GM21825 (cell line): ENCODE measurements around the gene XIRP2.

ENCODE experiments used
- ATAC-seq: cut with Tn5 transposase; IDR thresholded peaks from one replicate; pipeline ENCODE4 v1.9.1; 2021; ENCODE audit warnings: mild to moderate bottlenecking, moderate library complexity; ENCODE audit not compliant: unreplicated experiment

Gene XIRP2

DNA sequence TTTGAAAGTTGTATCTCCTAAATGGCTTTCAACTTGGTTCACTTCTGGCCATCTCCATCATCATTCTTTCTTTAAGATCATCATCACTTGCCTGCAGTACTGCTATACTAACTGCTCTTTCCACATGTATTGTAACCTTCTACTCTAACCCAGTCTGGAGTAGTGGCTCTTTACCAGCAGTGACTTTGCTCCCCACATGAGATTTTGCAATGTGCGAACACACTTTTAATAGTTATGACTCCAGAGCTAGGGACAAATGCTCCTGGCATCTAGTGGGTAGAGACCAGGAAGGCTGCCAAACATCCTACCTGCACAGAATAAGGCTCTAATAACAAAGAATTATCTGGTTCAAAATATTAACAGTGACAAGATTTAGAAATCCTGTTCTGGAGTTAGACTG, 243.8 kb downstream of the XIRP2 start:
- no peak for ATAC-seq

DNA sequence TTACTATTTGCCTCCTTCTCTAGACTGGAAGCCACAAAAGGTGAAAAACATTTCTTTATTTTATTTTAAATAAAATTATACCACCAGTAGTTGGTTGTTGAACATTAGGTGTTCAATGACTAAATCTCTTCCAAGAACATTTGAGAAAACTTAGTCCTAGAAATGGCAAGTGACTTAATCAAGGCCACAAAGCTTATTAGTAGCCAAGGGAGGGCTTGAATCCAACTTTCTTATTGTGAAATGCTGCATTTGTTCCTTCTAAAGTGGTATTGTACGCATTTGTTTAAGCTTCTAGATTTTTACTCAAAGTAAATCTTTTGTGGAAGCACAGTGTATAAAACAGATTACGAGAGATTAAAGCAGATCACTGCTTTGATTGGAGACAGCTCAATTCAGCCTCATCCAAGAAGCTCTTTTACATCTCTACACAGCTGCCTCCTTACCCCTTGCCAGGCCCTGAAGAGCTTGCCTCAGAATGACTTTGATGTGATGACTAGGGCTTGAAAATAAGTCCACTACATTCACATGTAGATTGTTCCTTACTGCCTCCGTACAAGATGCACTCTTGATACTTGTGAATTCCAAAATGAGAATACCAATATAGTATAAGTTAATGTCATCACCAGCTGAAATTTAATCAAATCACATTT, 244.8 kb downstream of the XIRP2 start:
- no peak for ATAC-seq

DNA sequence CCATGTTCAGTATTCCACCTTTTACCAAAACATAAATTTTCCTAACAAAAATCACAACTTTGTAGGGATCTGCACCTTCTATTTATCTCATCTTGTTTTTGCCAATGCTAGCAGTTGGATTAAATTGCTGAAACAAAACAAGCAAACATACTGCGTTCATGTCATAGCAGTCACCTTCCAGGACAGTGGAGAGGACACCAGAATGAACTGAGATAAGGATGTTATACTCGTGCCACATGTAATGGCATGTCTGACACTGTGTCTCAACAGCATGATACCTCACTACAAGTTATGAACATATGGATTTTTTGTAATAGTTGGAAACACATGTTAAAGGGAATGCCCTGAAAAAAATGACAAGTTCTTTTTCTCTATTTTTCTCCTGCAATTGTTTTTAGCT, 245.3 kb downstream of the XIRP2 start:
- ATAC-seq = no peak

DNA sequence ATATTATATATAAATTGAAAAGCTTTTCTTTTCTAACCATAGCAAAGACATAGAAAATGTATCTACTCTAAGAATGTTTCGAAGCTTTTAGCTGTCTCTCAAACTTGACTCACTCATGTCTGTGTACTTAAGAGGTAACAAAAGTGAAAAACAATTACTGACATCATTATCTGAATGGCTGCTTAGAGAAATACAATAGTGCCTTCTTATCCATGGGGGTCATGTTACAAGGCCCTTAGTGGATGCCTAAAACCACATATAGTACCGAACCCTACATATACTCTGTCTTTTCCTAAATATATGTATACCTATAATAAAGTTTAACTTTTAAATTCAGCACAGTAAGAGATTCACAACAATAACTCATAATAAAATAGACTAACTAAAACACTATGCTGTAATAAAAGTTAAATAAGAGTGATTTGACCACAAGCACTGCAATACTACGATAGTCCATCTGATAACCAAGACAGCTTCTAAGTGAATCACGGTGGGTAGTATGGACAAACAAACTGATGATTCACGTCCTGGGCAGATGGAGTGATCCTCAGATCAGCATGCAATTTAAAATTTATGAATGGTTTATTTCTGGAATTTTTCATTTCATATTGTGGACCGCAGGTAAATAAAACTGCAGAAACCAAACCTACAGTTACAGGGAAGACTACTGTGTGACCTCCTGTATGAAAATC, 246.2 kb downstream of the XIRP2 start:
- ATAC-seq = no peak

DNA sequence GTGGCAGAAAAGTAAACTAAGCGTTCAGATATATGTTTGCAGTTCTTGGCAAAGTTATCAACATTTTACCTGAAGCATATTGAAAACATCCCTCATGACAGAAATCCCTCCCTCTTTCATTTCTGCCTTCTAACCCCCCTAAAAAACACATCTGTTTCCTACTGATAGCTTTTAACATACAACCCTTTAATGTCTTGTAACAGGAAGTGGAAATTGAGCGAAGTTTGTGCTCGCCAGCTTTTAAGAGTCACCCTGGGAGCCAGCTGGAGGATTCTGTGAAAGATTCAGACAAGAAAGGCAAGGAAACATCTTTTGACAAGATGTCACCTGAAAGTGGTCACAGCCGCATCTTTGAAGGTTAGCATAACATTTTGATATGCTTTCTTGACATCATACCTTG, 247.4 kb downstream of the XIRP2 start:
- no peak for ATAC-seq

DNA sequence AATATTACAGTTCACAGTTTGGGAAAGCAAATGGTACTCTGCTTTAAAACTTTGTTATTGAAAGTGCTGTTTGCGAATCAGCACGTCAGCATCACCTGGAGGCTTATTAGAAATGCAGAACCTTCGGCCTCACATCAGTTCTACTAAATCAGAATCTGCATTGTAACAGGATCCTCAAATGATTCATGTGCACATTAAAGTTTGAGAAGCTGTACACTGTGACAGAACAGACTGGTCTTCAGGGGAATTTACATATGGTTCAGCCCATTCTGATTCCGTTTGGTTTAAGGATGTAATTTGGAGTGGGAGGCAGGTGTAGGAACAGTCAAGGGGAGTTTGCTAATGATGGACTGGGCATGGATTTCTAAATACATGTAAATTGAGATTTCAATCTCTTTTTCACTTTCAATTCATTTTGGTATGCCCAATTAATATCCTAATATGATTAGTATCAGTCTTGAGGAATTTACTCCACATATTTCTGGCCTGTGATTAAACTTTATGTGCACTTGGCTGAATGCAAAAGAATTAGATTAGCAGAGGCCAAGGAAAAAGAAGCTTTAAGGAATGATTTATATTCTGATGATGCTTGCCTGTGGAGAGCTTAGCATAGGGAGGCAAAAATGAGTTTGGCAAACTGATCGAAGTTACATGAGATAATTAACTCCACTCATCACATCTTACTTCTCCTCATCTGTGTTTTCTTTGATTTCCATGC, 248.8 kb downstream of the XIRP2 start:
- ATAC-seq = no peak

DNA sequence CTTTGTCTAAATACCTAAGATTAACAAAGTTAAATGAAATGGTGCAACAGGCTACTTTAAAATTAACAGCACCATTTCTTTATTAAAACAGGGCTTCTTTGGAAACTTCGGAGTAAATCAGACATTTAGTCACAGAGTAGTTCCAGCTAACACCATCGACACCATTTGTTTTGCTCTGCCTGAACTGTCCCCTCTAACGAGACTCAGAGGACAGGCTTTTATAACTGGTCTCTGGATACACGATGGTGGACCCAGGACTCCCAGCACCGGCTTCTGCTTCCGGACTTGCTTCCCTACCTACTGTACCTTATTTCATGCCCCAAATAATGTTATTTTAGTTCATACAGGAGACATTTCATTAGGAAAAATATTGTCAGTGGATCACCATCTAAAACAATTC, 252.1 kb downstream of the XIRP2 start:
- ATAC-seq = no peak

DNA sequence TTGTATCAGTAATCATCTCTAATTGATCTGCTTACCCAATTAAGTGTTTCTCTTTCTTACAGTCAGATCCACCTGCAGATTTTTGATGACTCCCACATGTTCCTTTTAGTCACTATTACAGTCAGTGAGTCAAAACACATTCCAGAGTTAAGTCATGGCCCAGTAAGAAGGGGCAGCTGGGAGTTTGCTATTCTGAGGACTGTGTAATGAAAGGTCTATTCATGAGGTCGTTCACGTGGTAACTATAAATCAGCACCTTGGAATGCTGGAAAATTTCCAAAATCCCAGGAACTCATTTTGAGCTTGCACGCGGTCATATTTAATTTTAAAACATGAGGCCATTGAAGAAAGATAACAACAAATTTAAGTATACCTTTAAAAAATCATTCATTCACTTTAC, 252.5 kb downstream of the XIRP2 start:
- ATAC-seq = no peak

DNA sequence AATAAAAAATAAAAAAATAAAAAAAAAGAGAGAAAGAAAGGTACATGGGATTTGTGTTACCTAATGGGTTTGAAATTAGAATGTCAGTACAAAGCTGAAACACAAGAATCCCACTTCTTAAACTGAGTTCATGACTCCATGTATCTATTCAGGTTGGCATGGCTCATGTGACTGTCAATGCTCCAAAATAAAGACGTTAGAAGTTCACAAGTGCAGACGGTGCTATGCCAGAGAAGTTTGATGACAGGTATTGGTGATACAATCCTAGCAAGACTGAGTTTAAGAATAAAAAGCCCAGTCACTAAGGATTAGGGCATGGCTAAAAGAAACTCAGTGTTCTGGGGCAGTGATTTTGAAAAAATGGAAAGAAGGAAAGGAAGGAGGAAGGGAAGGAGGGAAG, 254.3 kb downstream of the XIRP2 start:
- ATAC-seq = no peak

DNA sequence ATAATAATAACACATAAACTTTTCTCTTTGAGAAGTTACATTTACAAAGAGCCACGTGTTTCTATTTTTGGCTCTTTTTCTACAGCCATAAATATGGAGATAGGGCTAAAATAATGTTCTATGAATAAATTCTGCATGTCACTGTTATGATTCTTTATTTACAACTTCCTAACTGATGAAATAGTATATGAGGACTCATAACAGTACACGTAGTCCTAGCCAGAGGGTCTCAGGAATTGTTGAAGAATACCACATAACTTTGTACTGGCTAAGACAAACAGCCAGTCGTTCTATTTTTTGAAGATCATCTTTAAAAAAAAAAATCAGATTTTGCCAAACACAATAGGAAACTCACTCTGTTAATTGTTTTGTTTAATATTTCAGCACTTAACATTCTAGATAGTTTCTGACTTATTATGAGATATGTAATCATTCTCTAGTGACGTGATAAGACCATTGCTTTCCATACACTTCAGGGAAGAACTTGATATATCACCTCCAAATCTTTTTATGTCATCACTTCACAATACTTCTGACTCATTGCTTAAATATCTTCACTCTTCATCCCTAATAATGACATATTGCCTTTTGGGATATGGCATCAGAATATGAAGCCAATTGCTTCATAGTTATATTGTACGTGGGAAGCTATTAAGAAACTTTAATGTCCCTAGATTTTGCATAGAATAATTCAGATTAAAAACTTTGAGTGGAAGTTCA, 256.1 kb downstream of the XIRP2 start:
- ATAC-seq = no peak

DNA sequence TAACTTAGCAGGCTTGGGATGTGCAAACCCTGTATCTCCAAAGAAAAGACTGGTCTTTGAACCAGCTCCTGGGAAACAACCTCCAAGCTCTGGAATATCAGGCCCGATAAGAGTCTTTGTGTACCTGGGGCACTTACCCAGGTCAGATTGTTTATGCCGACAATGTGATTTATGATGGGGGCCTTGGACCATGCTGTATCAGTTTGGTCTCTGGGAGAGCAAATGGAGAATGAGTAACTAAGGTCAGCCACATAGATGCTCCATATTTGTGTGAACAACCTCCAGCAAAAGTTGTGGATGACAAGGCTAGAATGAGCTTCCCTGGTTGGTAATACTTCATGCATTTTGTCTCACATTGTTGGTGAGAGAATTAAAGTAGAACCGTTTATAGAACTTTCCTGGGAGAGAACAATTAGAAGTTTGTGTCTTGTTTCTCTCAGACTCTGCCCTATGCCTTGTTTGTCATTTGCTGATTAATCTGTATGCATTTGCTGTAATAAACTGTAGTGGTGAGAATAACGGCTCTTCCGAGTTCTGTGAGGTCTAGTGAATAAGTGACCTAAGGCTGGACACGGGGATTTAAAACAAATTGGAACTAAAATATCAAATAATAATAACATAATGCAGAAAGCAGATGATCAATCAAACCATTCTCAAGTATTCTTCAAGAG, 259.1 kb downstream of the XIRP2 start:
- ATAC-seq = no peak

DNA sequence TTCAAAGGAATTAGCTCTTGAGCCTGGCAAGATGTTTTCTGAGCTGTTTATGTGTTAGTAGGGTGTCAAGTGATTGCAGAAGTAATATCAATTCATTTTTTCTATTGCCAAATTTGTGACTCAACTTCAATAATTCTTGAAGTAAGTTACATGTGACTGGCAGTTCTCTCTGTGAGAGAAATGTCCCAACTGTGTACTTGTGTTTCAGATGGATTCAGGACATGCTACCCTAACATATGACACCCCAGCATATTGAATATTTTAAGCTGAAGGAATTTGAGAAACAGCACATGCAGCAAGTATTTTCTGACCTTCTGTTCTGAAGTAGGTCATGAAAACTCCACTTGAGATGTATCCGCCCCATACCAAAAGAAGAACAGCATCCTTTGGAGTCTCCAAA, 263.6 kb downstream of the XIRP2 start:
- no peak for ATAC-seq

DNA sequence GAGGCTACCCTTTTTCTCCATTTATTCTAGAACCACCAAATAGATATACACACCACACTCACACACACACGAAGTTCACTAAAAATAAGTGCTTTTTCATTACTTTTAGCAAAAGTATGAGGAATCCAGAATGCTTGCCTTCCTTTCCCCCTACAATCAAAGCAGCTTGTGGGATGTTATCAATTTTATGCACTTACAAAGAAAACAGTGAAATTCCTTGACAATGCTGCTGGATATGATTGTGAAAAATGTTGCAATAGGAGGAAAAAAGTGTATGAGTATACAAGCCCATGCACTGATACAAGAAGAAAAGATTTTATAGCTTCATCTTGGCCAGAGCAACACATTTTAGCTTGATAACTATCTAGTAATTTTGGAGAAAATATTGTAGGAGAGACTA, 269.2 kb downstream of the XIRP2 start:
- no peak for ATAC-seq

DNA sequence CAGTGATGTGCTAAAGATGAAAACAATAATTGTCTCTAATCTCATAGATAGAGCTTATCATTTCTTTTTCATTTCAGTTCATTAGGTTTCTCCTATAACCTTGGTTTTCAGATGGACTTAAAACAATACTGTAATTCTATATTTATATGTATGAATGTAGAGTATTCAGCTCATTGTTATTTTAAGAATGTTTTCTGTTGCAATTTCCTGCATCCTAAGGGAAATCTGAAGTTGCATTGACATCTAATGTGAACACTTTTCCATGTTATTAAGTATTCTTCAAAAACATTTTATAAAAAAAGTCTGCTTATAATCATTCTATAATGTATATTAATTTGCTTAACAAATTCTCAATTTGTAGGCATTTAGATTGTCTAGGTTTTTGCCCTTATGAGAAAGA, 288.9 kb downstream of the XIRP2 start:
- no peak for ATAC-seq

DNA sequence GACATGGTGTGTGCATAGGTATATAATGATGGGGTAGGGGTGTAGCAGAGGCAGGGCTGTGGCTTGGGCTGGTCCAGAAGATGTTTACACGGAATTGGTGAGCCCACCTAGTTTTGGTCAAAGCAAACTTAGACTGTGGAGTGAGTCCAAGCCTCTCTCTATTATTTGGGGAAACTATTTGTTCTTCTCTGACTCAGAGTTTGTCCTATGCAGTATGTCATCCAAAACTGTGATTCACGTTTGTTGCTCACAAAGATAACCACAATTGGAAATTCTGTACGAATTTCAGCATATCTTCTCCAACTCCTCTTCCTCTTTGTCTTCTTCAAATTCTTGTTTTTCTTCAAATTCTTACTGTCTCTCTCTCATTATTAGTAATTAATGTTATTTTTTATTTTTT, 292.9 kb downstream of the XIRP2 start:
- no peak for ATAC-seq

DNA sequence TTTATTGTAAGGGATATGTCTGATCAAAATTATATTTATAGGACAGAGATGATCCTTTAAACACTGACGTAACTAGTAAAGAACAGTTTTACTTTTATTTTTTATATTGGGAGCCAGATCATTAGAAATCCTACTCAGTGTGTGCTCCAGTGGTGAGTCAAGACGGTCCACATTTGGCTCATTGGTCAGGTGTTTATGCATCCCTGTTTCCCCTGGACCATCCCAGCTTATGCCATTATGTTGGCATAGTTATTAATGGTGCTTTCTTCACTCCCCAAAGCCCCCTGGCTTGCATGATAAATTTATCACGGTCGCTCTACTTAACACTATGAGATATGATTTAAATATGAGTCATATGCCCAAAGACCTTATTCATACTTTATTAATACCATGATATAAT, 293.4 kb downstream of the XIRP2 start:
- ATAC-seq = no peak

DNA sequence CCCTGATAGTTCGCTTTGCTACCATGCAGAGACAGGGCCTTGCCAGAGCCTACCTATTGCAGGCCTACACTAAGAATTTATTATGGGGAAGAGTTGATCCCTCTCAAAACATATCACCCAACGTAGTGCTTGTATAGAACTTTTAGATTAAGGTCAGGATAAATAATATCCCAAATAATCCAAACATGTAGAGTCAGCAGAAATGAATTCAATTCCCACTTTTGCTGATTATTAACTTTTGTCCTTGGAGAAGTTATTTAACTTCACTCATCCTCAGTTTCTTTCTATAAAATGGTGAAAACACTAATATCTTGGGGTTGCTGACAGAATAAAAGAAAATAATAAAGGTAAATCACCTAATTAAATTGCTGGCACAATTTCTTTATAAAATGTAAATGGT, 294.1 kb downstream of the XIRP2 start:
- ATAC-seq = no peak

DNA sequence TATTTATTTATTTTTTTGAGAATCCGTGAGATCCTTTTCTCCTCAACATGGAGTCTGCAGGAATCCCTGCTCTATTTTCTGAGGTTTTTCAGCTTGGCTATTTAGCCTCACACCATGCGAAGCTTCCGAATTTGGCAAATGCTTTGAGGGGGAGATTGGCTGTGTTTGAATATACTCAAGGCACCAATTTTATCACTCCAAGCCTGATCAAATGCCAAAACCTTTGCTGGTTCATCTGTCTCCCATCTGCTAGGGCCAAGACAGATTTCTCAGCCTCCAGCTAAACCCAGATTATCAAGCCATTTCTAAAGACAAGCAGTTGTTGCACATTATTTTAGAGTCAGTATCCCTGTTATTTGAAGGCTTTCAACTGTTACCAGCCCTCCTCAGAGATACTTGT, 295.7 kb downstream of the XIRP2 start:
- no peak for ATAC-seq

DNA sequence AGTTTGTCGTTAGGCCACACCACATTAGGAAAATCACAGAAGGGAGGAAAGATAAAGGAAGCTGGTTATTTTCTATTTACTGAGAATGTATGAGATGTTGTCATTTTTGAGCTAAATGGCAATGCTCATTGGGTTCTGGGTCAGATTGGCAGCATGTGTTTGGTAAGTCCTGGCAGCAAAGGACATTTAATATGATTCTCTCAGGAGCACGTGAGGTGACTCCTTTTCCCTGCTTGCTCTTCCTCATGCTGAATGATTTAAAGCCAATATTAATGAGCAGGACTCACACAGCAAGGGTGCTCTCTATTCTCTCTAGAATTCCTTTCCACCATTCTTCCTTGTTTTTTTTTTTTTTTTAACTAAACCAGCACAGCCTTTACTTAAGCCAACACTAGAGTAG, 298.2 kb downstream of the XIRP2 start:
- no peak for ATAC-seq

DNA sequence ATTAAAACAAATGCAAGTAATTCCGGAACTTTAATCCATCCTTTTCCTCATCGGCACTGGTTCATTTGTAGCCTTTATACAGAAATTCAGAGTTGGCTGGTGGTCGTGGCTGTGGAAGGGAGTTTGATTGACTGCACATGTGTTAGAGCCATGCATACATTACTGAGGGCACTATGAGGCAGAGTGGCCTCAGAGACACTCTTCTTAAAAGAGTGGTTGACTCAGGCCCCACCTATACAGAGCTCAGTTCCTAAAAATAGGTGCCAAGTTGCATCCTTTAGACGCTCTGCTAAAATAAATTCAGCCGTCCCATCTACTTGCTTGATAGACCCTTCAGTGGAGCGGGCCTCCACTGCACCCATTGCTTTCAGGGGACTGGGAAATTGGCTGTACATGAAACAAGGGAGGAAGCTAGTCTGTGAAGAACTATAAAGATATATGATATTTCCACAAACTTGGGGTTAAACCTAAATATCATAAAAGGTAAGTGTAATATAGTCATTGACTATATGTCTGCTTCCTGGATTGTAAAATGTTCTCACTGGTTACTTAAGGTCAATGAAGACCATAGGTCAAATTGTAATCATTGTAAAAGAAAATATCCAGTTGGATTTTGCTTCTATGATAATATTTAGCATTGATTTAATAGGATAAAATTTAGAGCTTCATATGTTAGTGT, 298.9 kb downstream of the XIRP2 start:
- no peak for ATAC-seq
